Mammary epithelial cell (primary cell): ENCODE measurements around the gene CCDC88C.

Experiments
- EZH2 ChIP-seq: IDR thresholded peaks from 2 replicates; pipeline ENCODE4 v1.6.1; 2012; ENCODE audit warnings: low read length, inconsistent platforms, borderline replicate concordance
- TF ChIP-seq, protein P1 (sequence below), 2 donors: IDR thresholded peaks in 1 of 2; conservative IDR thresholded peaks in 1 of 2; 2 replicates each; pipeline ENCODE4 v1.5.1; 2011 to 2012; ENCODE audit warnings: inconsistent platforms in 2 of 2, low read length in 2 of 2, mild to moderate bottlenecking in 2 of 2, control low read depth in 1 of 2, low read depth in 1 of 2; ENCODE audit not compliant: insufficient read depth in 1 of 2; ENCODE audit errors: extremely low read depth in 1 of 2

GRCh38 chr14:91298576-91298975, 119.0 kb downstream of the CCDC88C start:
- TF ChIP-seq, protein P1, sequence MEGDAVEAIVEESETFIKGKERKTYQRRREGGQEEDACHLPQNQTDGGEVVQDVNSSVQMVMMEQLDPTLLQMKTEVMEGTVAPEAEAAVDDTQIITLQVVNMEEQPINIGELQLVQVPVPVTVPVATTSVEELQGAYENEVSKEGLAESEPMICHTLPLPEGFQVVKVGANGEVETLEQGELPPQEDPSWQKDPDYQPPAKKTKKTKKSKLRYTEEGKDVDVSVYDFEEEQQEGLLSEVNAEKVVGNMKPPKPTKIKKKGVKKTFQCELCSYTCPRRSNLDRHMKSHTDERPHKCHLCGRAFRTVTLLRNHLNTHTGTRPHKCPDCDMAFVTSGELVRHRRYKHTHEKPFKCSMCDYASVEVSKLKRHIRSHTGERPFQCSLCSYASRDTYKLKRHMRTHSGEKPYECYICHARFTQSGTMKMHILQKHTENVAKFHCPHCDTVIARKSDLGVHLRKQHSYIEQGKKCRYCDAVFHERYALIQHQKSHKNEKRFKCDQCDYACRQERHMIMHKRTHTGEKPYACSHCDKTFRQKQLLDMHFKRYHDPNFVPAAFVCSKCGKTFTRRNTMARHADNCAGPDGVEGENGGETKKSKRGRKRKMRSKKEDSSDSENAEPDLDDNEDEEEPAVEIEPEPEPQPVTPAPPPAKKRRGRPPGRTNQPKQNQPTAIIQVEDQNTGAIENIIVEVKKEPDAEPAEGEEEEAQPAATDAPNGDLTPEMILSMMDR (conservative IDR thresholded peaks at IDR 0.05 in 1 of 2, IDR thresholded peaks at IDR 0.05 in 1 of 2; ENCODE audit: extremely low read depth in 1 of 2, insufficient read depth in 1 of 2, low read depth in 1 of 2, low read length in 2 of 2), result no peak
- TF ChIP-seq EZH2, result no peak
